CD4-positive, alpha-beta T cell treated with Interleukin-15 for 1 hour (primary cell): ENCODE results near the gene MESD.

Source experiments
- DNase-seq: peaks from one replicate; pipeline ENCODE4 v3.0.0-alpha.2; 2020

Gene MESD

GRCh38 chr15:80989518-80990478 is at the start of gene MESD:
Gene MESD, minus strand, starts transcription at chr15:80989819. Its CDS starts 28 bp downstream, at chr15:80989791.
- DNase-seq: peak; percentile 96

GRCh38 chr15:81038975-81039607 is 49.5 kb upstream of the MESD start:
- no peak for DNase-seq

GRCh38 chr15:81037952-81038743 is 48.5 kb upstream of the MESD start:
- DNase-seq: no peak

DNA sequence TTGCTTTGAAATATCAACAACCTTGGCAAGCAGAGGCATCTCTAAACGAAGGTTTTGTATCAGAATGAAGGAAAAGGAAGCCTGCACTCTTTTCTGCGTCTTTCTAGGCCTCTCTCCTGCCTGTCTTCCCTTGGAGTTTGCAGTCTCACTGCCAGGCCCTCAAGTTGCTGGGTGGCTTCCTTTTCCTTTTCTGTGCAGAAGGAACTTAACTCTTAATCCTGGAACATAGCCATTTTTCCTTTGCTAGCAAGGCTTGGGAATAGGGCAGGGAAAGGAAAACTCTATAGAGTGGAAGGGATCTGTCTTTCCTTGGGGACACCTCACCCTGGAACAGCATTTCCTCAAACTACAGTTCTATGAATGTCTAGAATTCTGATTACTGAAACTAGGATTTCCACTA is 43.9 kb upstream of the MESD start:
- no peak for DNase-seq

DNA sequence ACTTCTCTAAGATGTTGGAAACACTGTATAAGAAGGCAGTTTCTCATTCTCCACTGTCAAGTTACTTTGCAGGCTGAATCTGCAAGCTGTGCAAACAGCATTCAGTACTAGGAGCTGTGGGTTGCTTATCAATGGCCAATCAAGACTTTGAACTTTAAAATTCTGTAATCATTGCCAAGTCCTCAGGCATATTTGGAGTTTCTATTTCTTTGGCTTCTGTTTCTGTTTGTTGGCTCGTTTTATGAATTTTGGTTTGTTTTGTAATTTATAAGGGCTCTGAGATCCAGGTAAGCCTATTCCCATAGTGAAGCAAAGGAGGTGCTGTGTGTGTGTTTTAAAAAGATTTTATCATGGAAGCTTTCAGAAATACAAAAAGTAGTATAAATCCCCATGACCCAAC is 43.2 kb upstream of the MESD start:
- DNase-seq: no peak

DNA sequence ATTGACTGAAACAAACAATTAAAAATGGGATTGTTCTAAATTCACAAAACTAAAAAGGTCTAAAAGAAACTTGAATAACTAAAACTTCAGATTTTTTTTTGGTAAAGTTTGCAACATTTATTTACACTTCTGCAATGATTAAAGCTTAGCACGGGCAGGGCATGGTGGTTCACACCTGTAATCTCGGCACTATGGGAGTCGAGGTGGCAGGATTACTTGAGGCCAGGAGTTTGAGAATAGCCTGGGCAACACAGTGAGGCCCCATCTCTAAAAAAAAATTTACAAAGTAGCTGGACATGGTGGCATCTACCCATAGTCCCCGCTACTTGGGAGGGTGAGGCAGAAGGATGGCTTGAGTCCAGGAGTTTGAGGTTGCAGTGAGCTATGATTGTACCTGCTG is 42.7 kb upstream of the MESD start:
- DNase-seq: no peak

DNA sequence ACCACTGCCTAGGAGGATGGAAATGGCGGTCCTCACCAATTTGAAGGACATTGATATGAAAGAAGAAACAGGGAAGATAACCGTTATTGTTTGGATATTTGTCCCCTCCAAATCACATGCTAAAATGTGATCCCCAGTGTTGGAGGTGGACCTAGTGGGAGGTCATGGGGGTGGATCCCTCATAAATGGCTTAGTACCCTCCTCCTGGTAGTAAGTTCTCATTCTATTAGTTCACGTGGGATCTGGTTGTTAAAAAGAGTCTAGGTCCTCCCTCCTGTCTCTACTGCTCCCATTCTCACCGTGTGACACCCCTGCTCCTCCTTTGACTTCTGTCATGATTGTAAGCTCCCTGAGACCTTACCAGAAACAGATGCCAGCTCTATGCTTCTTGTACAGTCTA is 41.6 kb upstream of the MESD start:
- DNase-seq: no peak

GRCh38 chr15:81030301-81030750 is 40.7 kb upstream of the MESD start:
- DNase-seq: no peak

DNA sequence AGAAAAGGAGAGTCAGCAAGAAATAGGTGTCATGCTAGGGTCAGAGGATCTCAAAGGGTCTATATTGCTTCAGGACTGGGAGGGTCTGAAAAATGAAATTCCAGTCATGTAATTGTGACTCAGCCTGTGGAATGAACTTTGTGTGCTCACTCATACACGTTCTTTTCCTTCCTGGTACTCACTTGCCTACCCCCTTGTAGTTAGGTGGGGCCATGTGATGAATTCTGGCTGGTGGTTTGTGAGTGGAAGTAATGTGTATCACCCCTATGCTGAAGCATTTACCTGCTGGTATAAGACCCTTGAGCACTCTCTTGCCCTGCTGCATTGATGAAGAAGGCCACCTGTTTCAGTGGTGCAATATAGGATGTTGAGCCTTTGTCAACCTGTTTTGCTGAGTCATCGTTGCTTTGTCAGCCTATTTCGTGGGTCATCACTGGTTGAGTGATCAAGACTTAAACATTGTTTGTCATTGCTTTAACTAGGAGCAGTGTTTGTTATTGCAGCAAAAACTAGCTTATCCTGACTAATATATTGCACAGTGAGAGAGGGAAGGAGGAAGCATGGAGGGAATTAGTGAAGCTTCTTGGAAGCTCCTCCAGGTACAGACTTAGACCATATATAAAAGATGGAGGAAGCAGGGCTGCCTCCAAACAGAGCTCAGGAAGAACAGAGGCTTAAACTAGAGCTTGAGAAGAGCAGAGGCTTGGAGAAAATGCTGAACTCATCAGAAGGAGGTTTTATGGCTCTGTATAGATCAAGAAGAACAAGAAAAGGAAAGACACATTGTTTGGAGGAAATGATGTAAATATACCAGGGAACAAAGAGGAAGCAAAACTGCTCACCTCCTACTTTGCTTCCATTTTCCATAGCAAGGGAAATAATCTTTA is 40.0 kb upstream of the MESD start:
- no peak for DNase-seq

DNA sequence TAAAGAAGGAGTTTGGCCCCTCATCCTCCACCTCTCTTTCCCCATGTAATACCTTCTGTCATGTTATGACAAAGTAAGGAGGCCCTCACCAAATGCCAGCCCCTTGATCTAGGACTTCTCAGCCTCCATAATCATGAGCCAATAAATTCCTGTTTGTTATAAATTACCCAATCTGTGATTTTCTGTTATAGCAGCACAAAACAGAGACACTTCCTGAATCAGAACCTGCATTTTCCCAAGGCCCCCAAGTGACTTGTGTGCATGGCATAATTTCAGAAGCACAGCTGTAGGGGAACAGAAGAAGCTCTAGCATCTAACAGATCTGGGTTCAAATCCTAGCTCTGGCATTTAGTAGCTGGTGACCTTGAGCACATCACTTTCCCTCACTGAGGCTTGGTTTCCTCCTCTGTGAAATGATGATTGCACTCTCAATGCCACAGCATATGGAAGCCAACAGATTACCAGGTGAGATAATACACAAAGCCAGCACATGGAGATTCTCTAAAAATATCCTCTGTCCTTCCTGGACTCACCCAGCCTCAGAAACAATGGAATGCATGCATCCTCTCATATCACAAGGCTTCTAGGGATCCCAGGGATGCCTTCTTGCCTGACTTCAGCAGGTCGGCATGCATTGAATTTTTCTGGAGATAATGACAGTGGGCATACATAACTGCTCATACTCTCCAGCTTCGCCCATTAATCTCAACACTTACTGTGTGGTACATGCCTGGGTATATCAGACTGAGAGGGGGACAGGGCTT is 37.4 kb upstream of the MESD start:
- no peak for DNase-seq

DNA sequence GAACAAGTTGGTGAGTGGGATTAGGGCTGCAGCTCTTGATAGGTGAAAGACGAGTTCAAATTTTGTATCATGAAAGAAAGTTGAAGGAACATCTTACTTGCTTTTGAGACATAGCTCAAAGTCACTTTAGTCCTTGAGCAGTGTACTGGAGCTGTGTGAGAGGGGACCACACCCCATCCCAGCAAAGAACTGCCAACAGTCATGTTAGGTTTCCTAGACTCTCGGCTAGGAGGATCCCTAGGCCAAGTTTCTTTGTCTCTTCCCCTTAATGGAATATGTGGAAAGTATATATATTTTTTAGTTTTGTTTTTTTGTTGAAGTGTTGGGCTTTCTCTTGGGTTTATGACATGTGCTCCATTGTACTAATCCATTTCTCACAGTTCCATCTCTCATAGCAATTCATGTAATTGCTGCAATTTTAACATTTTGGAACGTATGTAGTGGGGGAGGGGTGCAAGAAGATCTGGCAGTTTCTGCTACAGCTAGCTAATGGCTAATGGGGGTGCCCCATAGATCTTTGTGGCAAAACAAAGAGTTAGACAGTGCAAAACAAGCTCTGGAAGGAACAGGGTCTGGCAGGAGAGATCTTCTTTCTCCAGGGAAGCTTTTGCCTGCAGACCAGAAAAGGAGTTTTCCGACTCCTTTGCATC is 36.2 kb upstream of the MESD start:
- no peak for DNase-seq

- no peak for DNase-seq
These were observed 35.3 kb upstream of the MESD start for GRCh38 chr15:81024936-81025335.

DNA sequence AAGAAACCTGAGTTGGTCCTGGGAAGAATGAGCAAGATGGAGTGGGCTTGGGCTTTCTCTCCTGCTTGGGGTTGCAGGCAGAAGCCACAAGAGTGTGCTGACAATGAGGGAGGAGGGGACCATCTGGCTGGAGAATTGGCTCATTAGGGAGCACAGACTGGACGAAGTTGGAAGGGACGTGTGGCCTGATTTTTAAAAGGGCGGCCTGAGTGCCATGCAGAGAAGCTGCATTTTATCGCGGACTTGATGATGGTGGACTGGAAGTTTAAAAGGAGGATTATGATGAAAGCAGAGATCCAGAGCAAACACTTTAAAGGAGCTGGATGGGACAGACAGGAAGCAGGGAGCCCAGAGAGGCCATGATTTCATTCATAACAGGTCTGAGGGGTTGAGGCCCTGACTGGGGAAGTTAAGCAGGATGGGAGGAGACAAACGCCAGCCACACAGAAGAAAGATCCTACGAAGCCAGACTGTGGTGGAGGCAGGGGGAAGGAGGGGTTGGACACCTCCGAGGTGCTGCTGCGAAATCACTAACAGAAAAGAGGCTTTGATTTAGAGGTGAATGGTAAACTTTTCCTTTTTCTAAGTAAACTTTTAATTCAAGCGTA is 34.8 kb upstream of the MESD start:
- DNase-seq: no peak

DNA sequence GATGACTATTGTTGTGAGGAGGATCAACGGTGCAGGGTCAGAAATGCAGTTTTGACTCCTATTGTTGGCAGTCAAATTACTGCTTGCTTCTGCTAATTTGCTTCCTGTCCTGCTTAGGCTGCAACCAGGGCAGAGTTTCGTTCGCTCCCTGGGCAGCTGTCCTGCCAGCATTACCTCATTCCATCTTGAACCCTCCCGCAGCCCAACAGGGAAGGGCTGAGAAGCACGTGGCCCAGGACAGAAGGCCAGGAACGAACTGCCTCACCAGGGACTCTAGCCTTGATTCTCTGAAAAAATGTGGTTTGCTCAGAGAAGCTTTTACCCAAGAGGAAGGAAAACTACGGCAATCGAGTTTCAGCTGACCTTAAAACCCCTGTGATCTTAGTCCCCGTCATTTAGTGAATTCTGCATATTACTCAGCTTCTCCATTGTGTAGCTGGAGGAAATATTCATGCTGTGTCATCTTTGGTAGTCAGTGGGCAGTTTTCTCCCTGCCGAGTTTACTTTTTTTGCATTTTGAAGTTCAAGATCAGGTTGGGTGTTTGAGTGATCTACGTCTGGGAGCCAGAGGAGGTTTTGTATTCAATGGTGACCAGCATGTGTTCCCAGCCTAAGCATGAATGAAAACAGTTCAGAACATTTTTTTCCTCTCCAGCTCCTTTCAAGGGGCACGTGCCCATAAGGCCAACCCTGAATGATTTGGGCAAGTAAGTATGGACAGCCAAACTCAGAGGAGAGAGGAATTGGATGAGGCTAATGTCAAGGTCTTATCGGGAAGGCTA is 34.1 kb upstream of the MESD start:
- peak; percentile 64 for DNase-seq

- no peak for DNase-seq
These were observed 31.7 kb upstream of the MESD start for GRCh38 chr15:81021321-81021720.

DNA sequence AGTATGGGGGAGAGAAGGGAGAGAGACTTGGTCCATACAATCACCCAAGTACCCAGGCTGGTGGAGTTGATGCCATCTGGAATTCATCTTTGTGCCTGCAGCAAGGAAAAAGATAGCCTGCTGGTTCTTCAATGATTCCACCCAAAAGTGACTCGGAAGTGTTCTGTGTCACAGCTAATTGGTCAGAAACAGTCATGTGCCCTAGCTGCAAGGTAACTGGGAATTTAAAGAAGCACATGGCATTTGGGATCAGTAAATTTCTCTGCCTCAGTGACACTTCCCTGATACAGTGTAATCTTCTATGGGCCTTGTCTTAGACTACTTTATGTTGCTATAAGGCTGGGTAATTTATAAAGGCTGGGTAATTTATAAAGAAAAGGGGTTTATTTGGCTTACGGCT is 28.6 kb upstream of the MESD start:
- no peak for DNase-seq

DNA sequence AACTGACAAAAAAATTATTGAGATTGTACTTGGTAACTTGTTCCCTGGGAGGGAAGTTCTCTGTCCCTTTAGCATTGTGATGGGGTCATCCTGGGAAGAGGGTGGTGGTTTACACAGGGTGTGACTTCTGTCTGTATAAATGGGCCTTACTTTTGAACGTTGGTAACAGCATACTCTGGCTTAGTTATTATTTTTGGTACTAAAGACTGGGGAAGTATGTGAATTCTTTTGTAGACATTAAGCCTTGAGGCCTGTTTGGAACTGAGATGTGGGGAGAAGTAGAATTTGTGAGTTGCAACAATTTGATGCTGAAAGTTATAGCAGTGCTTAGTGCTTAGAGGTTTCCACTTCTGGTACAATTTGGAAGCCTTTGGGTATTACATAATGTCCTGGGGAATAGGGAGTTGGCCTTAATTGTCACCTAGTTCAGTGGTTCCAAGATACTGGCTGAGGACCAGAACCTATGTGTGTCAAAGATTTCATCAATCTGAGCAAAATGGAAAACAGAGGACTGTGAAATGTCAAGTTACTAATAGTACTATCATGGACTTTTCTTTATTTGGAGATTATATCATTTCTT is 27.0 kb upstream of the MESD start:
- no peak for DNase-seq

DNA sequence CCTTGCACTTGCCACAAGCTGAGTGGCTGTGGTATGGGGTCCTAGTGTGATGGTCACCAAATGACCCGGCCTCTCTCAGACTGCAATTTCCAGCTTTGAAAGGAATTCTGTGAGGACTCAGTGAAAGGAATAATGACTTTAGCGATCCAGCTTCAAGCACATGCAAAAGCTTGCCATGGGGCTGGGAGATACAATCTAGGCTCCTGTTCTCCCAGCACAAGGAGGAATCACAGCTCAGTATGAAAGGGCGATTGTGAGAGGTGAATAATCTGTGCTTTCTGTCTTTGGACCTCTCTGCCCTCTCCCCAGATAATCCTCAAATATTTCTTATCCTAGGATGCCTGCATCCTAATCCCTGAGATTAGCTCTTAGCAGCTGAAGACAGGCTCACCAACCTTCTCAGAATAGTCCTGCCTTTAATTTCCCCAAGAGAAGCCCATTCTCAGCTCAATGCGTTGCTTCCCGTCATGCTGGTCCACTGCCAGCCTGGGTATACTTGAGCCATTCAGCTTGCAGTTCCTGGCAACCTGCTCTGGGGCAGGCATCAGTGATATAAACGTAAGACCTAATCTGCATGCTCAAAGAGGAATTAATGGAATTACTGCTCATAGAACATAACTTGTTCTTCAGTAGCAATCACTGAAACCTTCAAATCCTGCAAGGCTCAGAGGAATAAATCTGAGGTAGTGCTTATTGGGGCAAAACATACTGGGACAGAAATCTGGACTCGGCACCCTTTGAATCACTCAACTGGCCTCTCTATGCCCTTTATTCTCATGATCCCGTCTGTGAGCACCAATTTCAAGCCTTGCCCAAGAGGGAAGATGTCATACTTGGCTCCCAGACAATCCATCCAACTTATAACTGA is 26.2 kb upstream of the MESD start:
- DNase-seq: no peak
